GM12891 (cell line): Measurements from ENCODE around the gene LRIG2.

Source experiments
- POLR2A ChIP-seq: IDR thresholded peaks from 2 replicates; pipeline ENCODE4 v1.6.1; 2011; ENCODE audit warnings: low read depth, low read length, control low read depth
- POLR2AphosphoS5 ChIP-seq: IDR thresholded peaks from 2 replicates; pipeline ENCODE4 v1.6.1; 2011; ENCODE audit warnings: low read depth, low read length, control low read depth
- SPI1 ChIP-seq: IDR thresholded peaks from 2 replicates; pipeline ENCODE4 v1.6.1; 2011; ENCODE audit warnings: low read depth, low read length, control low read depth
- TAF1 ChIP-seq: IDR thresholded peaks from 2 replicates; pipeline ENCODE4 v1.6.1; 2011; ENCODE audit warnings: low read depth, low read length, control low read depth

GRCh38 chr1:113041569-113042284, 31.3 kb upstream of the LRIG2 start:
- TF ChIP-seq TAF1 (no peak), POLR2A (no peak), POLR2AphosphoS5 (no peak), SPI1 (no peak)
